Measurements from ENCODE around the gene CMIP. TPM values are rescaled to one million over a fixed set of nuclear protein-coding genes. Genes with fewer than 3 reads are reported as not detected.

CMIP gene
- polyA plus RNA-seq, 1 donor from 2014 or later = 15.1 TPM

DNA sequence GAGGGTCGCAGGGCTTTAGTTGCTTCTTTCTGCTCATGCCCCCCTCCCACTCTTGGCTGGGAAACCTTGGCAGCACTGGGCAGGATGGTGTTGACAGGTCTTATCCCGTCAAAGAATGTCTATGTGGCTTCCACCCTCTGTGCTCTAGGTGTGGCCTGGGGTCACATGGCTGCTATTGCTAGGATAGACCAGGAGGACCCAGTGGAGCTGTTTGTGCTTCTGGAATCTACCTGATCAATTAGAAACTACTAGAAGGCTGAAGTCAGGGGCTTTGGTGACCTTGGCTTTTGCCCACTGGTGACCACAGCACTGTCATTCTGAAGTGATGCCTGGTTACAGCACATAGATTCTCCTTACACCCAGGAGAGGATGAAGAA is 105.8 kb downstream of the CMIP start:
- Histone ChIP-seq H3K36me3 (ENCODE audit: insufficient read depth, low read length) (no peaks in the 10 kb centered on the region), H3K79me2 (replicated peaks; ENCODE audit: insufficient read depth, low read length) (peaks cover 37% of the 10 kb centered on the region), H3K27me3 (ENCODE audit: insufficient read depth, low read depth, low read length) (no peaks in the 10 kb centered on the region), H3K4me2 (ENCODE audit: low read length) (no peak overlapping the region), H3K9me3 (ENCODE audit: low read length) (no peaks in the 10 kb centered on the region), H3K4me3 (ENCODE audit: low read length) (no peak overlapping the region), H3K9ac (ENCODE audit: low read length) (no peak overlapping the region), H3K9me2 (ENCODE audit: insufficient read depth, low read length) (no peaks in the 10 kb centered on the region), H3F3A (ENCODE audit: insufficient read depth, low read length, poor library complexity, severe bottlenecking) (peaks cover 4% of the 10 kb centered on the region), H2AFZ (ENCODE audit: low read depth, low read length) (no peak overlapping the region), H3K27ac (ENCODE audit: low read length) (no peak overlapping the region), H4K20me1 (ENCODE audit: insufficient read depth) (no peaks in the 10 kb centered on the region)
- TF ChIP-seq SMC3 (conservative IDR thresholded peaks at IDR 0.05; ENCODE audit: poor library complexity) = no peak
- no peak for TF ChIP-seq POLR2AphosphoS5 (IDR thresholded peaks at IDR 0.05)
- TF ChIP-seq TAF1 (IDR thresholded peaks at IDR 0.05; ENCODE audit: low read depth) = no peak
- no peak for TF ChIP-seq RAD21 (conservative IDR thresholded peaks at IDR 0.05)

DNA sequence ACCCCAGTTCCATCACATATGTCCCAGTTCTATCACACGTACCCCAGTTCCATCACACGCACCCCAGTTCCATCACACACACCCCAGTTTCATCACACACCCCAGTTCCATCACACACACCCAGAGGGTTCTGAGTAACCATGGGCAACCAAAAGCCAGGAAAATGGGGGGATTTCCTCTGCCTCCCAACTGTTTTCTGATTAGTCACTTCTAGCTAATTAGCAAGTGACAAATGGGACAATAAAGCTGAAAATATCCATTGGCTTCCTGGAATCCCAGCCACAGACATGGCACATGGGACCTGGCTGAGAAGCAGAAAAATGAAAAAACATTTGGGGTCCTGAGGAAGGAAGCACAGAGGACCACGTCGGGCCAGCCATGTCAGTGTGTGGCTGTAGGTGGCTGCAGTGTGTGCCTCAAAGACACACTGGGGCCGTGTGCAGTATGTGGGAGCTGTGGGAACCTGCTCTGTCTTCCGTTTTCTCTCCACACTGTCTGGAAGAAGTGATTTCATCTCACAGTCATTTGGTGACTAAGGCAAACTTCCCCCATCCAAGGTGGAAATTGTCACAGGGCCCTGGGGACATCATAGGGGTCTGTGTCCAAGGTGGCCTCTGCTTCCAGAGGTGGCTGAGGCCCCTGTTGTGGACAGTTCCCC is 106.7 kb downstream of the CMIP start:
- Histone ChIP-seq H3K36me3 (ENCODE audit: insufficient read depth, low read length) (no peaks in the 10 kb centered on the region), H3K79me2 (replicated peaks; ENCODE audit: insufficient read depth, low read length) (peaks cover 45% of the 10 kb centered on the region), H3F3A (ENCODE audit: insufficient read depth, low read length, poor library complexity, severe bottlenecking) (peaks cover 4% of the 10 kb centered on the region), H3K27ac (ENCODE audit: low read length) (no peak overlapping the region), H4K20me1 (ENCODE audit: insufficient read depth) (no peaks in the 10 kb centered on the region), H2AFZ (ENCODE audit: low read depth, low read length) (no peak overlapping the region), H3K4me2 (ENCODE audit: low read length) (no peak overlapping the region), H3K4me3 (ENCODE audit: low read length) (no peak overlapping the region), H3K9ac (ENCODE audit: low read length) (no peak overlapping the region), H3K9me3 (ENCODE audit: low read length) (no peaks in the 10 kb centered on the region), H3K27me3 (ENCODE audit: insufficient read depth, low read depth, low read length) (no peaks in the 10 kb centered on the region), H3K9me2 (ENCODE audit: insufficient read depth, low read length) (no peaks in the 10 kb centered on the region)
- TF ChIP-seq SMC3 (conservative IDR thresholded peaks at IDR 0.05; ENCODE audit: poor library complexity) (no peak), EZH2 (IDR thresholded peaks at IDR 0.05; ENCODE audit: borderline replicate concordance, insufficient read depth, low read length, poor library complexity, severe bottlenecking) (no peak), TAF1 (IDR thresholded peaks at IDR 0.05; ENCODE audit: low read depth) (no peak), EP300 (conservative IDR thresholded peaks at IDR 0.05; ENCODE audit: poor library complexity, severe bottlenecking) (no peak), RAD21 (conservative IDR thresholded peaks at IDR 0.05) (no peak), MXI1 (conservative IDR thresholded peaks at IDR 0.05; ENCODE audit: poor library complexity, severe bottlenecking) (no peak), POLR2AphosphoS5 (IDR thresholded peaks at IDR 0.05) (no peak)
- TF ChIP-seq, protein P1, sequence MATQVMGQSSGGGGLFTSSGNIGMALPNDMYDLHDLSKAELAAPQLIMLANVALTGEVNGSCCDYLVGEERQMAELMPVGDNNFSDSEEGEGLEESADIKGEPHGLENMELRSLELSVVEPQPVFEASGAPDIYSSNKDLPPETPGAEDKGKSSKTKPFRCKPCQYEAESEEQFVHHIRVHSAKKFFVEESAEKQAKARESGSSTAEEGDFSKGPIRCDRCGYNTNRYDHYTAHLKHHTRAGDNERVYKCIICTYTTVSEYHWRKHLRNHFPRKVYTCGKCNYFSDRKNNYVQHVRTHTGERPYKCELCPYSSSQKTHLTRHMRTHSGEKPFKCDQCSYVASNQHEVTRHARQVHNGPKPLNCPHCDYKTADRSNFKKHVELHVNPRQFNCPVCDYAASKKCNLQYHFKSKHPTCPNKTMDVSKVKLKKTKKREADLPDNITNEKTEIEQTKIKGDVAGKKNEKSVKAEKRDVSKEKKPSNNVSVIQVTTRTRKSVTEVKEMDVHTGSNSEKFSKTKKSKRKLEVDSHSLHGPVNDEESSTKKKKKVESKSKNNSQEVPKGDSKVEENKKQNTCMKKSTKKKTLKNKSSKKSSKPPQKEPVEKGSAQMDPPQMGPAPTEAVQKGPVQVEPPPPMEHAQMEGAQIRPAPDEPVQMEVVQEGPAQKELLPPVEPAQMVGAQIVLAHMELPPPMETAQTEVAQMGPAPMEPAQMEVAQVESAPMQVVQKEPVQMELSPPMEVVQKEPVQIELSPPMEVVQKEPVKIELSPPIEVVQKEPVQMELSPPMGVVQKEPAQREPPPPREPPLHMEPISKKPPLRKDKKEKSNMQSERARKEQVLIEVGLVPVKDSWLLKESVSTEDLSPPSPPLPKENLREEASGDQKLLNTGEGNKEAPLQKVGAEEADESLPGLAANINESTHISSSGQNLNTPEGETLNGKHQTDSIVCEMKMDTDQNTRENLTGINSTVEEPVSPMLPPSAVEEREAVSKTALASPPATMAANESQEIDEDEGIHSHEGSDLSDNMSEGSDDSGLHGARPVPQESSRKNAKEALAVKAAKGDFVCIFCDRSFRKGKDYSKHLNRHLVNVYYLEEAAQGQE (IDR thresholded peaks at IDR 0.05; ENCODE audit: borderline replicate concordance) = no peak
- TF ChIP-seq, protein P2, sequence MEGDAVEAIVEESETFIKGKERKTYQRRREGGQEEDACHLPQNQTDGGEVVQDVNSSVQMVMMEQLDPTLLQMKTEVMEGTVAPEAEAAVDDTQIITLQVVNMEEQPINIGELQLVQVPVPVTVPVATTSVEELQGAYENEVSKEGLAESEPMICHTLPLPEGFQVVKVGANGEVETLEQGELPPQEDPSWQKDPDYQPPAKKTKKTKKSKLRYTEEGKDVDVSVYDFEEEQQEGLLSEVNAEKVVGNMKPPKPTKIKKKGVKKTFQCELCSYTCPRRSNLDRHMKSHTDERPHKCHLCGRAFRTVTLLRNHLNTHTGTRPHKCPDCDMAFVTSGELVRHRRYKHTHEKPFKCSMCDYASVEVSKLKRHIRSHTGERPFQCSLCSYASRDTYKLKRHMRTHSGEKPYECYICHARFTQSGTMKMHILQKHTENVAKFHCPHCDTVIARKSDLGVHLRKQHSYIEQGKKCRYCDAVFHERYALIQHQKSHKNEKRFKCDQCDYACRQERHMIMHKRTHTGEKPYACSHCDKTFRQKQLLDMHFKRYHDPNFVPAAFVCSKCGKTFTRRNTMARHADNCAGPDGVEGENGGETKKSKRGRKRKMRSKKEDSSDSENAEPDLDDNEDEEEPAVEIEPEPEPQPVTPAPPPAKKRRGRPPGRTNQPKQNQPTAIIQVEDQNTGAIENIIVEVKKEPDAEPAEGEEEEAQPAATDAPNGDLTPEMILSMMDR (IDR thresholded peaks at IDR 0.05; ENCODE audit: poor library complexity, severe bottlenecking) = no peak
